ELF-1 (cell line): Measurements from ENCODE around the gene TIGD2.
"Not testable (repeated sequence)": the region's sequence is repeated elsewhere in the genome, so short reads cannot be mapped to it uniquely, and the experiment has no call there.

Experiments used
- DNase-seq: peaks from one replicate; pipeline ENCODE4 v3.0.0-alpha.2; 2016; ENCODE audit warnings: low read depth, low spot score

Gene TIGD2

DNA sequence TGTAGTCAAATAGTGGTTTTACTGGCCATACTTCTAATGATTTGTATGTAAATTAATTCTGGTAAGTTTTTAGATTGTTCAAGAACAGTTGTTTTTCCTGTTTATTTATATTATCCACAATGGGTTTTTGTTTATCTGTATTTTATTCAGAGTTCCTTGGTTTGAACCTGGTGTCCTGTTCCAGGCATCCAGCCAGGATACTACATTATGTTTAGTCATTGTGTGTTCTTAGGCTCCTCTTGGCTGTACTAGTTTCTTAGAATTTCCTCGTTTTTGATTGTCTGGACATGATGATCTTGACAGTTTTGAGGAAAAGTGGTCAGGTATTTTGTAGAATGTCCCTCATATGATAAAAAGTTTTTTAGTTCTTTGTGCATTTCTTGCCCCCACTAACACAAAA, 7.8 kb downstream of the TIGD2 start:
- no peak for DNase-seq

DNA sequence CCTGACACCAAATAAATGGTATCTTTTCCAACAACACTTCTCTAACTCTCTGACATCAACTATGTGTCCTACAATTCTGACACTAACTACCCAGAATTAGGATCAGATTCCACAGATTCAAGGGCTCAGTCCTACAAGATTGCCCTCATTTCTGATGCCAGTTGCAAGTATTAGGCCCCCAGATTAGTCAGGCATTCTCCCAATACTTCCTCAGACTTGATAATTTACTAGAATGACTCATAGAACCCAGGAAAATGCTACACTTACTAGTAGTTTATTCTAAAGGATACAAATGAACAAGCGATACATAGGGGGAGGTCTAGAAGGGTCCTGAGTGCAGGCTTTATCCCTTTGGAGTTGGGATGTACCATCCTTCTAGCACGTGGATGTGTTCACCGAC, 8.5 kb downstream of the TIGD2 start:
- no peak for DNase-seq

DNA sequence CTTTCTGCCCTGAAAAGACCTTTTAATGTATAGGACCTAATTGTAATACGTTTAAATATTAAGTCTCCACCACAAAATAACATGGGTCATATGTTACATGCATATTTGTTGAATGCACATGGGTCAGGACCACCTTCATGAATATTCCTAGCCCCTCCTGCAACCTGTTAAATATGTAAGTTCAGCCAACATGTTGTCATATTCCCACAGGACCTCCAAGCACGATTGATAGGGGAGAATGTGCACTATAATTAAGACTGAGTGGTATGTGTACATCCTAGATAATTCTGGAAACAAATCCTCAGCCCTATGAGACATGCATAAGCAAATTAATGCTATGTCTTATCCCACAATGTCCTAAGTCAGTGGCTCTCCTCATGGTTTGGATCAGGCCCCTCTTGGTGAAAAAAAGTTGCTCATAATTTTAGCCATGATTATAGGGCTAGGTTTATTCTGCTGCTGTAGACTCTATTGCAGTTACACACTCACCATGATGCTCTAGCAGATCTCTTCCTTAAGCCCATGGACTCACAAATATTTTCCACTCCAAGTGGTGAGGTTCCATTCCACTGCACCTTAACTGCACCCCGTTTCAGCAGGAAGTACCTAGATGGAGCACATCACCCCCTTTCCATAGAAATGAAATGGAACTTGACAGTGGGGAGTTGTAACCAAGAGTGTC, 10.2 kb downstream of the TIGD2 start:
- no peak for DNase-seq

DNA sequence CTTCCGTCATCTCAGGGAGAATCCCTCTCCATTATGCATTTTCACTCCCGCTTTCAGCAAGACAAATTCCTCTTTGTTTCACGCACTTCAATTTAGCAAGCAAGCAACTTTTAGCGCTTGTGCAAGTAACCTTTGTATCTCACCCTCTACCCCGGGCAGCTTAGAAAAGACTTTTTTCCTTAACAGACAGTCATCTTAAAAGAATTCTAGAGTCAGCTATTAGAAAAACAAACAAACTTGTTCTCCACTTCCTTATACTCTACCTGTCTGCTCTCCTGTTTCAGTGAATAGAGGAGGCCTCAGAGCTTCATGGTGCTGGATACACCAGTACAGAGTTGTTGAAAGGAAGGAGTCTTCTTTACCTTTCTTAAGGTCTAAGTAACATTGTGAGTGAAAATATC, 12.1 kb downstream of the TIGD2 start:
- no peak for DNase-seq

DNA sequence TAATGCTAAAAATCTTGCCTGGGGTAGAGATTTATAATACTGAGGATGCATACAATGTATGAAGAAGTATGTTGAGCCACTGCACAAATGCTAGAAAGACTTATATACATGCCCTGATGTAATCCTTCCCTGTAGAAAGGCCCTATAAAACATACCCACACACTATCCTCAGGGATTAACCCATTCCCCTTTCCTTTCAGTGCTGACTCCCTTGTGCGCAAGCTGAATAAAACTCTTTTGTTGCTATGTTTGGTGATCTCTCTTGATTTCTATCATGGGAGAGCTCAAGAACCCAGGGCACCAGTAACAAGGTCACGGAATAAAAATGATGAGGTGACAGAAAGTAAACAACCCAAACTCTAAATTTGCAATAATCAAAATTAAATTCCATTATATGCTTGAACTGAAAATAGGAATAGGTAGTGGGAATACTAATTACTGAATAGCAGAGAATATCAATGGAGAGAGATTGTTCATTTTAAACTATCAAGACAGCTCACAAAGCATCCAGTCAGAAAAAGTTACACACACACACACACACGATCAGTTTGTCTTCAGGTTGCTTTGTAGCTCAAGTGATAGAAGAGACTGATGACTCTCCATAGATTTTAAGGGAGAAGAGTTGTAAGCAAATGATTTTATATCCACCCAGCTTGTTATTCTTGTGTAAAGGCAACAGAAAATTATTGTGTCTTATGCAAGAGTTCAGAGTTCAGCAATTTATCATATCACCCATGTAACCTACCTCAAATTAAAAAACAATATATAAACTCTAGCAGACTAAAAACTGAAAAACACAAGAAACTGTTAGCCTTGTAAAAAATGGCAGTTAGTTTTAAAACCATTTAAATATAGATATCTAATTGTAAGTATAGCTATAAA, 14.8 kb downstream of the TIGD2 start:
- no peak for DNase-seq

DNA sequence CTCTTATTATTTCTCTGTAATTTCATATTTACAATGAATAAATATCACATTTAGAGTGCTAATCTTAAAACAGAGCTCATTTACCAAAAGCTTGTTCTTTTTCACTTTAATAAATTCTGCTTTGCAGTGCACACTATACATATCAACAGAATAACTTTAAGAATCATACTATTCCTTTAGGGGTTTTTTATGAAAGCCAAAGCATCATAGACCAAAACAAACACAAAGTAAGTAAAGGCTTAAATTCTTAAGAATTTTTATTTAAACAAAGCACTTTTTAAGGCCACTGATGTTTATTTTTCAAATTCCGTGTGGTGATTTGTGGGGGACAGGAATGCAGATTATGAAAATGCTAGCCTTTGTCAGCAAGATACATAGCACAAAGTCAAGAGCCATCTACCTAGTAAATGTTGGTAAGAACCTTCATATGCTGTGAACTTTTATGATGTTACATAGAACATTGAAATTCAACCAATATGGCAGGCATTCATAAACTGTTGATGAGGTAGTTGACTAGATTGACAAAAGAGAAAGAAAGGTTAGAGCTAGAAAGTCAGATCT, 17.8 kb downstream of the TIGD2 start:
- DNase-seq: no peak

DNA sequence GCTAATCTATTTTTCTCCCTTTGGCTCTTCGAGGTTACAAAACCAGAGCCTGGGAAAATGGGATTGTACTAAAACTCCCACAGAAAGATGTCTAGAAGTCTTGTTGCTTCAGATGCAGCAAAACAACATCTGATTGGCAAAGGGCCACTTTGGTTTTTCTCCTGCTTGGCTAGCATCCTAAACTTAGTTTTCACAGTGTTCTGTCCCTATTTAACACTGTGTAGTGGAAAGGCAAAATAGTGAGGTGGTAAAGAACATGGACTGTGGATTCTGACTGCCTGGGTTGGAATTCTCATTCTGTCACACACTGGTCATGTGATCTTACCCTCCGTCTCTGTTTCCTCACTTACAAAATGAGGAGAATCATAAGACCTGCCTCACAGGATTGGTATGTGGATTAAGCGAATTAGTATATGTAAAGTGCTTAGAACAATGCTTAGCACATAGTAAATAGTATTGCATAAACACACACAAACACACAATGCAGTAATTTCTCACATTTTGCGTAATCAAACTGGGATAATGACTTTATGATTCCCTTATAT, 23.5 kb downstream of the TIGD2 start:
- DNase-seq: no peak

DNA sequence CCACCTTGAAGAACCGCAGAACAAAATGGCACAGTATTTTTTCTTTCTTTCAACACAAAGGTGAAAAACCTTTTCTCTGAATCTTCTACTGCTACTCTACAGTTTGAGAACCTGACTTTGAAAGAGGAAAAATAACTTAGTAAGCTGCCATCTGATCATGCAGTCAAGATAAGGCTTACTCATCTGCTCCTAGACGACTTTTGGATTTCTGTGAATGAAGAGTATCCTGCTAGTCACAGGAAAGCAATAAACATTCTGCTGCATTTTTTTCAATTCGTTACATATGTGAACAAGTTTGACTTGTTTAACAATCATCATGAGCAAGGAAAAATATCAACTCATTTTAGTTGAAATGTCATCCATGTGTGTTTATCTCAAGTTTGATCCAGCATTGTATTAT, 25.2 kb downstream of the TIGD2 start:
- DNase-seq: no peak

DNA sequence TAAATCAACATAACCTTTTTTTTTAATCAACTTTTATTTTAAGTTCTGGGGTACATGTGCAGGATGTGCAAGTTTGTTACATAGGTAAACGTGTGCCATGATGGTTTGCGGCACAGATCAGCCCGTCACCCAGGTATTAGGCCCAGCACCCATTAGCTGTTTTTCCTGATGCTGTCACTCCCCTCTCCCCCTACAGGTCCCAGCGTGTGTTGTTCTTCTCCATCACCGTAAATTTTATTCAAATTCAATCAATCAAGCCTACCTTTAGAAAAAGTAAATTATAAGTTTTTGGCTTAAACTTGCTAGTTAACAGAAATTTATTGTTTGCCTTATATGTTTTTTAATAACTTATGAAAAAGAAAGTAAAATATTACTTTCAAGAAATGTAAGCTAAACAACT, 25.9 kb downstream of the TIGD2 start:
- no peak for DNase-seq

DNA sequence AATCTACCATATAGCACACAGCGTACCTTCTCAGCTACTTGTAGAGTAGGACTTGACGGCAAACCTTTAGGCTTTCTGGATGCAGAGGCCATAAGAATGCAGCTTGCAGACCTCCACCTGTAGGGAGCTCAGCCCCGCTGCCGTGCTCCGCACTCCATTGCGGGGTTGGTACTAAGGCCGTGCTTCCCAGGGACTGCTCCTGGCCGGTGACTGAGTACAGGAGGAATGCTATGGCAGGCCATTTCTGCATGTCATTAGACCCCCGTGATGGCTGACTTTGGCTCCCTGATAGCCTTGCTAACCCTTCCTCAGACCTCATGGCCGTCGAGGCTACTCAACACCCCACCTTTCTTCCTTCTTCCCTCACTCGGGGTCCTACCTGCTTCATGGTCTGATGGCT, 26.4 kb downstream of the TIGD2 start:
- peak; percentile 47 for DNase-seq

DNA sequence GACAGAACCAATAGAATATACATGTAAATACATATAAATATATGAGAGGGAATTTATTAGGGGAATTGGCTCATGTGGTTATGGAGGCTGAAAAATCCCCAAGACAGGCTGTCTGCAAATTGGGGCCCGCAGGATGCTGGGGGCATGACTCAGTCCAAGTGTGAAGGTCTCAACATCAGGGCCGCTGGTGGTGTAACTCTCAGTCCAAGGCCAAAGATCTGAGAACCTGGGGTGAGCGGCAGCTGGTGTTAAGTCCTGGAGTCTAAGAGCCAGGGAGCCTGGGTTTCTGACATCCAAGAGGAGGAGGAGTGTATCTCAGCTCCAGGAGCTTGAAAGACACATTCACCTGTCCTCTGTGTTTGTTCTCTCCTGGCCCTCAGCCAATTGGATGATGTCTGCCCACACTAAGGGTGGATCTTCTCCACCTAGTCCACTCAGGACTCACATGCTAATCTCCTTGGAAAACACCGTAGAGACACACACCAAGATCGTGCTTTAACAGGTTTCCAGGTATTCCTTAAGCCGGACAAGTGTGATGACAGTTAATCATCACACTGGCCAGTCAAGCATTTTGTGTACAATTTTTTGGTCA, 28.9 kb downstream of the TIGD2 start:
- no peak for DNase-seq

DNA sequence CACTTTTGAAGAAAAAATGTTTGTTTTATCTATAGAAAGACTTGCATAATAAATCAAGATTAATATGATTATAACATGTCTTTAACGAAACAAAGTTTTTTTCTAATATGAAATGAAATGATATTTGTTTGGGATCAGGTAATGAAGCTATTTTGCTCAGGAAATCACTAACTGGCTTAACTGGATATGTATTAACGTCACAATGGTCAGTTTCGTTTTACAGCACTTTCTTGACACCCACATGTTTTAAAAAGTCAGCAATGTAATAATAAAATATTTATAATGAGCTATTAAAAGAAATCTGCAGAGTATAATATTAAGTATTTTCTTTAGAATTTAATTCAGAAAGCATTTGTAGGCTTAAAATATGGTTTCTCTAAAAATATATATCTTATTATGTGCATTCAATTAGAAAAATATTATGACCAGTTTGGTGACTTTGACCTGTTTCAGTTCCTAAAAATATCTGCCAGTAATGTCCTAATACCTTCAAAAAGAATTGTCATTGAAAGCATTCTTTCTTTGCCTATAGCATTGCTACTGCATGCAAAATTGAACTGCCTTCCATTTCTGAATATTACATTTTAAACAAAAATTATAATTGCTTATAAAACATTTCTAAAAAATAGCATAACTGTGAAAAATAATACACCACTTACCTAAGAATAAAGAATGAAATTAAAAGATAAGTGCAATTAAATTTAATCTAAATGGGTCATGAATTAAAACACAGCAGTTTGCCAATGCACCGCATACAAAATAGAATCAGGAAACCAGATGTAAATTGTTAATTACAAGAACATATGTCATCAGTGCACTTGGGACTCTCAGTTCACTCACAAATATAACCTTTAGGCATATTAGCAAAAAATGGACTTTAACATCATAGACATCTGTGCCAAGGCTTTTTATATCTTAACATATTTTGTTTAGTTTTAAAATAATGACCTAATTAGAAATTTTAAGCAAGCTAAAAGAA, 31.6 kb downstream of the TIGD2 start:
- no peak for DNase-seq

DNA sequence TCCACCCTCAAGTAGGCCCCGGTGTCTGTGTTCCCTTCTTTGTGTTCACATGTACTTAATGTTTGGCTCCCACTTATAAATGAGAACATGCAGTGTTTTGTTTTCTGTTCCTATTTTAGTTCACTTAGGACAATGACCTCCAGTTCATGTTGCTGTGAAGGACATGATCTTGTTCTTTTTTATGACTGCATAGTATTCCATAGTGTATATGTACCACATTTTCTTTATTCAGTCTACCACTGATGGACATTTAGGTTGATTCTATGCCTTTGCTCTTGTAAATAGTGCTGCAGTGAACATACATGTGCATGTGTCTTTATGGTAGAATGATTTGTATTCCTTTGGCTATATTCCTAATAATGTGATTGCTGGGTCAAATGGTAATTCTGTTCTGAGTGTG, 33.3 kb downstream of the TIGD2 start:
- DNase-seq: not testable (repeated sequence)

DNA sequence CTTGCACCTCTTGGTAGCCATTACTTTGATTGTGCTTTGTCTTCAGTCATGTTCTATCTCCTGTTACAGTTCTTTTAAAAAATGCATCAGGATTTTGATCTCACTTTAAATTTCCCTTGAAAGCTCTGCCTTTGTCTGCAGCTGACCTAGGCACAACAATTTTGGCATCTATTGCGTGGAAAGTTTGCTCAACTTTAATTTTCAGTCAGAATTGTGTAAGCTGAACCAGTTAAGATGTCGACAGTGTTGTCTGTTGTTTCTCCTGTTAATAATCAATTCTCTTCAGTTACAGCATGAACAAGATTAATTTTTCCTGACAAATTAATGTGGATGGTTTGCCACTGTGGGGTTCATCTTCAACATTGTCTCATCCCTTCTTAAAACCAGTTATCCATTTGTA, 34.9 kb downstream of the TIGD2 start:
- DNase-seq: no peak

DNA sequence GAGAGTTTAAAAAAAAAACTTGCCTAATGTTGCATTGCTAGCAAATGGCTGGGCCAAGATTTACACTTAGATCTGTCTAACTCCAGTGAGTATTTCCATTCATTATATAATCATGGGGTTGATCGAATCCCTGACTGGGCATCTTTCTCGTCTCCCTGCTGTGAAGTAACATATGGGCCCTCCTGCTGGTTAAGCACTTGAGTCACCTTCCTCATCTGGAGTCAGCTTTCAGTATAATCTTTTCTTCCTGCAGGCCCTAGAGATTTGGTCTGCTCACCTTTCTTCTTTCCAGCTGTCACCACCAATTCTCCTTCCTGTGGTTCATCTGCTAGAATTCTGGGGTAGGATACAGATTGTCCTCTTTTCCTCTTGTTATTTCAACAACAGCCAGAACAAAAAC, 41.6 kb downstream of the TIGD2 start:
- DNase-seq: no peak

DNA sequence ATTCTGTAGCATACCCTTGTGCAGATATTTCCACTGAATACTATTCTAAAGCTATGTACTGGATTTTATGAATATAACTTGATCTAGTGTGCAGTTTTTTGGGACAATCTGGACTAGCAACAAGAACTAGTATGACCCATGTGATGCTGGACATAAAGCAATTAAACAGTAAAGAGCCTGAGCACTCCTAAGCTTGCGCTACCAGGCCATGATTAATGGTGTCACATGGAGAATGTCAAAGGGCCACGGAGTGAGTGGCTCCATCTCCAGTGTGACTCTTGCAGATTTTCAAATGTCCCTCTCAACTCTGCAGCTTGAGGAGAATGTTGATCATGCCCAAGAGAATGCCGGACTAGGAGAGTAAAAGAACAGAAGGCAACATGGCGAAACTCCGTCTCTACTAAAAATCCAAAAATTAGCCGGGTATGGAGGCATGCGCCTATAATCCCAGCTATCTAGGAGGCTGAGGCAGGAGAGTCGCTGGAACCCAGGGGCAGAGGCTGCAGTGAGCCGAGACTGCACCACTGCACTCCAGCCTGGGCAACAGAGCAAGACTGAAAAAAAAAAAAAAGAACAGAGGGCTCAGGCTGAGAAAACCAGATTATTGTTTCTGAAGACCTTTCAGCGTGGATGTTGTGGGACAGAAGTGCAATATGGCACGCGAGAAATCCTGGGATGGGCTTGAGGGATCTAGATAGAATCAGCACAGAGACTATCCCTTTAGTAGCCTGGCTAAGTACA, 45.0 kb downstream of the TIGD2 start:
- no peak for DNase-seq

DNA sequence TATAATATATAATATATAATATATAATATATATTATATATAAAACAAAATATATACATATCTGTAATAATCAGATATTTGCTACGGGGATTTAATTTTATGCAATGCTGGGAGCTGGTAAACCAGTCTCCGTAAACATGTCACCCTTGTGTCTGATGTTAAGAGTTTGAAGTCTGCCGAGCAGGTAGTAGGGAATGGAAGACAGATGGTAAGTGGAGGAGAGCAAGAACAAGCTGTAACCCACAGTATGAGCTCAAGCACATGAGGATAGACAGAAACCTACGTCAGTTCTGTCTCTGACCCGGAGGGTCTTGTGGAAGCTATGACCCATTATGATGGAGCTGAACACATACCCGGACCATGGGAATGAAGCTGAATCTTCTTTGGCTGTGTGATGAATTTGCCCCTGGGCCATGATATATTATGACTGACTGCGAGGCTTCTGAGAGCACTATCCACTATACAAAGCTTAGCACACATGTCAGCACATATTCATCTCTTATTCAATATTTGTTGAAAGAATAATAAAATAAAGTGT, 46.2 kb downstream of the TIGD2 start:
- DNase-seq: no peak

DNA sequence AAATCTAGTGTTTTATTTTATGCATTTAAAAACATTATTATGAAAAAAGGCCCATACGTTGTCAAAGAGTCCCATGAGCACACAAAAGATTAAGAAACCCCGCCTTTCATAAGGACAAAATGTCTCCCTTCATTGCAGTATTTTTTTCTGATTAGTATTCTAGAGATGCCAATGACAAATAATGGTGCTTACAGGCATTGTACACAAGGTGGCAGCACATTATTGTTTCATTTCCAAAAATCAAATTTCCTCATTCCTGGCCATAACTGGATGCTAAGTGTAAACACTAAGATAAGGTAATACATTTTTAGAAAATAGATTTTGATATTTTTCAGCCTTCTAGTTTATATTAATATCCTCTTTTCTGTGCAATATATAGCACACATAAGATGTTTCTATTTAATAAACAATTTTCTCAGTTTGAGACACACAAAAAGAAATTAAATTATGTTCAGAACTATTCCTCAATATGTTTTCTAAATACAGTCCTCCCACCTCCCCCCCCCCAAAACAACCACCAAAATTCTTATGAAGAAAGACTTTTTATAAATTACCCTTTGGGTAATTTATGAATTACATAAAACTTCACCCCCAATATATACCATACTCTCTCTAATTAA, 47.7 kb downstream of the TIGD2 start:
- DNase-seq: no peak

DNA sequence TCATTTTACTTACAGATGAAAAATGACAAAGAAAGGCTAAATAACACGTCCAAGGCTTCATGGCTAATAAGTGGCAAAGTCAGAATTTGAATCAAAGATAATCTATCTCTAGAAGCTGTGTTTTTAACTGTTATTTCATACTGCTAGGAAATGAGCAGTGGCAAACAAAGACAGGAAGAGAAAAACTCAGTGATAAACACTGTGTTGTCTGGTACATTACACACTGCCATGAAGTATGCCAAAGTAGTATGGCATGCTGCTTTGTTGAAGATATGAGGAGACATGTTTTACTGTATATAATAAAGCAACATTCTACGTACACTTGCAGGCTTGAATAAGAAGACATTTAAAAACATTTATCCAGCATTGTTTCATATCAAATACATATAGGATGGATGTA, 49.5 kb downstream of the TIGD2 start:
- DNase-seq: no peak

DNA sequence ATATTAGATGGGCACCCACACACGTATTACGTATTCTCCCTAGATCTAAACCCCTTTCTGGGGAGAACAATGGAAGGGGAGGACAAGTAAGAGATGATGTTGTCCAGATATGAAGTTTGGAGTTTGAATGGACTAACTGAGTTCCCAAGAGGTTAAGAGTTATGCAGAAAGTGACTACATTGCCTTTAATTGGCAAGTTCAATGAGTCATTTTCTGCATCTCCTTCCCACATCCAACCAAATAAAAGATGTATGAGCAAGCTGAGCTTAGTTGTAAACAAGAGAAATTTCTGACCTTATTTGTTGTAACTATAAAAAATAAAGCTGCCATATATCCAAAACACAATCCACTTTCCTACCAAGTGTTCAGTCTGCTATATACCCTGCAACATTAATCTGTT, 50.5 kb downstream of the TIGD2 start:
- no peak for DNase-seq
